Osteoblast (primary cell): Measurements from ENCODE around the gene ATP1B2. TPM values are rescaled to one million over a fixed set of nuclear protein-coding genes. Genes with fewer than 3 reads are reported as not detected.

ENCODE experiments used
- DNase-seq: peaks from one replicate; pipeline ENCODE4 v3.0.0; 2011; ENCODE audit warnings: low spot score, mixed read lengths; ENCODE audit not compliant: insufficient read length; ENCODE audit errors: missing footprints
- H2AFZ ChIP-seq: 2 replicates; pipeline ENCODE4 v1.6.0; 2011; ENCODE audit warnings: mild to moderate bottlenecking, low read length
- H3K27ac ChIP-seq: 2 replicates; pipeline ENCODE4 v1.5.1; 2011; ENCODE audit warnings: mild to moderate bottlenecking, low read depth, low read length, moderate library complexity
- H3K27me3 ChIP-seq: 2 replicates; pipeline ENCODE4 v1.6.0; 2012; ENCODE audit warnings: mild to moderate bottlenecking, control low read depth, inconsistent platforms, low read length, moderate library complexity; ENCODE audit not compliant: insufficient read depth
- H3K36me3 ChIP-seq: 2 replicates; pipeline ENCODE4 v1.5.1; 2011; ENCODE audit warnings: mild to moderate bottlenecking, low read length, control low read depth, moderate library complexity; ENCODE audit not compliant: insufficient read depth
- H3K4me1 ChIP-seq: 2 replicates; pipeline ENCODE4 v1.5.1; 2011; ENCODE audit warnings: mild to moderate bottlenecking, low read length, control low read depth, moderate library complexity; ENCODE audit not compliant: insufficient read depth
- H3K4me2 ChIP-seq: 2 replicates; pipeline ENCODE4 v1.6.0; 2011; ENCODE audit warnings: mild to moderate bottlenecking, low read length; ENCODE audit not compliant: insufficient read depth
- H3K4me3 ChIP-seq: fragments of 200-600 bp; sonication (generic); 3 replicates; pipeline ENCODE4 v1.5.1; 2012; ENCODE audit warnings: mild to moderate bottlenecking, low read length, inconsistent platforms; ENCODE audit not compliant: insufficient read depth
- H3K79me2 ChIP-seq: 2 replicates; pipeline ENCODE4 v1.6.0; 2012; ENCODE audit warnings: mild to moderate bottlenecking, low read length, control low read depth, inconsistent platforms; ENCODE audit not compliant: insufficient read depth
- H3K9me3 ChIP-seq: 2 replicates; pipeline ENCODE4 v1.5.1; 2011; ENCODE audit warnings: low read depth, low read length, control low read depth
- H4K20me1 ChIP-seq: 2 replicates; pipeline ENCODE4 v1.6.0; 2012; ENCODE audit warnings: mild to moderate bottlenecking, low read length, control low read depth; ENCODE audit not compliant: insufficient read depth
- total RNA-seq: library from RNA; depleted of rRNA; stranded (reverse); fragments of >200 nt; gene quantifications from 2 replicates; pipeline ENCODE4 v1.2.3, GENCODE V29; 2012
- TF ChIP-seq, protein P1 (sequence below): IDR thresholded peaks from 2 replicates; pipeline ENCODE4 v1.5.1; 2011; ENCODE audit warnings: mild to moderate bottlenecking, low read depth, low read length, moderate library complexity; ENCODE audit errors: extremely low read depth

ATP1B2 gene, protein sequence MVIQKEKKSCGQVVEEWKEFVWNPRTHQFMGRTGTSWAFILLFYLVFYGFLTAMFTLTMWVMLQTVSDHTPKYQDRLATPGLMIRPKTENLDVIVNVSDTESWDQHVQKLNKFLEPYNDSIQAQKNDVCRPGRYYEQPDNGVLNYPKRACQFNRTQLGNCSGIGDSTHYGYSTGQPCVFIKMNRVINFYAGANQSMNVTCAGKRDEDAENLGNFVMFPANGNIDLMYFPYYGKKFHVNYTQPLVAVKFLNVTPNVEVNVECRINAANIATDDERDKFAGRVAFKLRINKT
- total RNA-seq = under 0.01 TPM in 1 of 2 replicates, not detected in the other

DNA sequence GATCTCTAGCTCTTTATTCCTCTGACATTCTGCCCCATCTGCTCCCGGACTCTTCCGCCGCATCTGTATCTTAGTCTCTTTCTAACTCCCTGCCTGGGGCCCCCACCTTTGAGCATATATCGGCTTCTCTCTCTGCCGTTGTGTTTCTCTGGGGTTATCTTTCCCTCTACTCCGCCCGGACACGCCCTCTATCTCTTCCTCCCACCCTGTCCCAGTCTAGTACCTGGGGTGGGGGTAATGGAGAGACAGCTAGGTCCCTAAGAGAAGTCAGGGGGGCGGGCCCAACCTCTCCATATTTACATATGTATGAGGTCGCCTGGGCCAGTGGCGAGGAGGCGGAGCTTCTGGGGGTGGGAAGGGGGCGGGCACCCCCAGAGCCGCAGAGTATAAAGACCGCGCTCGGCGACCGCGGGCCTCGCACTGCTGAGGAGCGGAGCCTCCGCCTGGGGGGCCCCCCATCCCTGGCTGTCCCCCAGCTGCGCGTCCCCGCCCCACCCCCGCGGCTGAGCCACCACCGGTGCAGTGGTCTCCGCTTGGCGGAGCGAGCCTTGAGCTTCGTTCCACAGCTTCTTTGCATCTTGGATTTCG lies at the start of gene ATP1B2:
TSS of gene ATP1B2 (plus strand) at position 418 of the 588 bp plus-strand sequence. CDS start 593 bp downstream, outside the sequence.
- peak within 1 kb of the TSS; percentile 47 for H3K4me3 ChIP-seq
- TF ChIP-seq, protein P1, sequence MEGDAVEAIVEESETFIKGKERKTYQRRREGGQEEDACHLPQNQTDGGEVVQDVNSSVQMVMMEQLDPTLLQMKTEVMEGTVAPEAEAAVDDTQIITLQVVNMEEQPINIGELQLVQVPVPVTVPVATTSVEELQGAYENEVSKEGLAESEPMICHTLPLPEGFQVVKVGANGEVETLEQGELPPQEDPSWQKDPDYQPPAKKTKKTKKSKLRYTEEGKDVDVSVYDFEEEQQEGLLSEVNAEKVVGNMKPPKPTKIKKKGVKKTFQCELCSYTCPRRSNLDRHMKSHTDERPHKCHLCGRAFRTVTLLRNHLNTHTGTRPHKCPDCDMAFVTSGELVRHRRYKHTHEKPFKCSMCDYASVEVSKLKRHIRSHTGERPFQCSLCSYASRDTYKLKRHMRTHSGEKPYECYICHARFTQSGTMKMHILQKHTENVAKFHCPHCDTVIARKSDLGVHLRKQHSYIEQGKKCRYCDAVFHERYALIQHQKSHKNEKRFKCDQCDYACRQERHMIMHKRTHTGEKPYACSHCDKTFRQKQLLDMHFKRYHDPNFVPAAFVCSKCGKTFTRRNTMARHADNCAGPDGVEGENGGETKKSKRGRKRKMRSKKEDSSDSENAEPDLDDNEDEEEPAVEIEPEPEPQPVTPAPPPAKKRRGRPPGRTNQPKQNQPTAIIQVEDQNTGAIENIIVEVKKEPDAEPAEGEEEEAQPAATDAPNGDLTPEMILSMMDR = no peak
- H2AFZ ChIP-seq = peak within 1 kb of the TSS; percentile 7
- no peak within 1 kb of the TSS for H3K27ac ChIP-seq
- peak; percentile 86 for DNase-seq
- H3K4me2 ChIP-seq = peak within 1 kb of the TSS; percentile 58
- H4K20me1 ChIP-seq = no peaks in the 10 kb centered on the region
- H3K36me3 ChIP-seq = no peaks in the 10 kb centered on the region
- H3K27me3 ChIP-seq = peaks cover 55% of the 10 kb centered on the region
- no peaks in the 10 kb centered on the region for H3K4me1 ChIP-seq
- H3K79me2 ChIP-seq = no peaks in the 10 kb centered on the region
- H3K9me3 ChIP-seq = no peaks in the 10 kb centered on the region

DNA sequence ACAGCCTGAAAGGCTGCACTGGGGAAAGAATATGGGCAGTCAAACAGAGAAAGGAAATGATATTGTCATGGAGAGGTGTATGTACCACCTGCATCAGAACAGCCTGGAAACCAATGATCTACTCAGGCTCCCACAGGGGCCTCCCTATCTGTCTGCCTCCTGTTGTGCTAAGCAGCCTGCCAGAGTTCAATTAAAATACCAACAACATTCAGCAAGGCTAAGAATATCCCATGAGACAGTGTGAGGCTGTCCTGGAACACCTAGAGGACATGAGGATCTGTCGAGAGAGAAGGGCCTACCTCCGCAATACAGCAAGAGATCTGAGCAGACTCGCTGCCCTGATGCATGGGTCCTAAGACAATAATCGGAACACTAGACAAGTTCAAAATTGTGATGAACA lies 44.4 kb upstream of the ATP1B2 start:
- TF ChIP-seq, protein P1 = no peak
- Histone ChIP-seq H3K4me1 (no peaks in the 10 kb centered on the region), H4K20me1 (peaks cover 33% of the 10 kb centered on the region), H3K27ac (no peak overlapping the region), H3K4me2 (no peak overlapping the region), H3K4me3 (no peak overlapping the region), H3K36me3 (peaks cover 52% of the 10 kb centered on the region), H3K9me3 (no peaks in the 10 kb centered on the region), H2AFZ (no peak overlapping the region), H3K27me3 (no peaks in the 10 kb centered on the region), H3K79me2 (peaks cover 61% of the 10 kb centered on the region)
- no peak for DNase-seq

DNA sequence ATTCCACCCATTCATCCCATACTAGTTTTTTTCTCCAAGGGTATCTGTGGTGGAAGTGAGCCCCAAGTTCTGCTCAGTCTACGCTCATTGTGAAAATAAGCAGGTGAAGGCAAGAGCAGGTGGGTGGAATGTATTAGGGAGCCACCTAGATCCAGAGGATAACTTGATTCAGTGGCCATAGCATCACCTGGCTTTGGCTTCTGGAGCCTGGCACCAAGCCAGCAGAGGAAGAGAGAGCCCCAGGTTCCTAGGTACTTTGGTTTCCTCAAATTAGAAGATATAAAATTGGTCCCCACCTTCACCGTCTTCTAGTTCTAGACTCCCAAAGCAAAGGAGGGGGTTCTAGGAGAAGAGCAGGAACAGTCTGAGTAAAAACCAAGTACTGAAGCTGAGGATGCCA lies 40.1 kb upstream of the ATP1B2 start:
- peaks cover 57% of the 10 kb centered on the region for H4K20me1 ChIP-seq
- TF ChIP-seq, protein P1 = no peak
- H2AFZ ChIP-seq = no peak overlapping the region

DNA sequence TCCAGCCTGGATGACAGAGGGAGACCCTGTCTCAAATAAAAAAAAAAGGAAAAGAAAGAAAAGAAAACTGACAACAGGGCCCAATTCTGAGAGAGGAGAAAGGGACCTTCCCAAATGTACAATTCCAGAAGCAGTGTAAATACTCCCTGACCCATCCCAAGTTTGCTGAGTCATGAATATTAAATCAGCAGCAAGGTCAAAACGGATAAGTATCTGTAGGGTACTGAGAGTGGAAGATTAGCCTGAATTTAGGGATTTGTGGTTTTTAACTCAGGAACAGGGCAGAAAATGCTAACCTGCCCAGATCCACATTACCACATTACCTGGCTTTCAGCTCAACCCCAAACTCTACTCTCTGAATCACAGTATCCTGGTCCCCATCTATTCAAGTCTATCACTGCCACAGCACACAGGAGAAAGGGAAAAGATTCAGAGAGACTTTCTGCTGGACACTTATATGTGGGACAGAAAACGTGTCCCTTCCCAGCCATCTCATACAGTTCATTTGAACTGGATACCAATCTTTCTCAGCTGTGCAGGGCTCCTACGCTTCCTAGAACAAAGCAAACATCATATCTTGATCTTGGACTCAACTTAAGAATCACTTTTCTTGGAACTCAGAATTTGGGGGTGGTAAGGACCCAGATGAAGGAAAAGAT lies 39.0 kb upstream of the ATP1B2 start:
- no peaks in the 10 kb centered on the region for H3K27me3 ChIP-seq
- peaks cover 72% of the 10 kb centered on the region for H3K79me2 ChIP-seq
- TF ChIP-seq, protein P1 = no peak
- H2AFZ ChIP-seq = no peak overlapping the region
- no peaks in the 10 kb centered on the region for H3K9me3 ChIP-seq
- H4K20me1 ChIP-seq = peaks cover 46% of the 10 kb centered on the region
- peak overlapping the region; percentile 62 for H3K4me2 ChIP-seq
- peaks cover 23% of the 10 kb centered on the region for H3K4me1 ChIP-seq
- H3K4me3 ChIP-seq = peak overlapping the region; percentile 45
- DNase-seq = peak; percentile 51
- peaks cover 22% of the 10 kb centered on the region for H3K36me3 ChIP-seq
- H3K27ac ChIP-seq = peak overlapping the region; percentile 39

More for the DNA sequence above, 40.1 kb upstream of the ATP1B2 start:
- DNase-seq = no peak
- Histone ChIP-seq H3K4me3 (no peak overlapping the region), H3K9me3 (no peaks in the 10 kb centered on the region), H3K4me1 (peaks cover 23% of the 10 kb centered on the region), H3K79me2 (peaks cover 83% of the 10 kb centered on the region), H3K27ac (no peak overlapping the region), H3K27me3 (no peaks in the 10 kb centered on the region), H3K36me3 (peaks cover 25% of the 10 kb centered on the region), H3K4me2 (no peak overlapping the region)
